Measurements from ENCODE around the gene TEX22. TPM values are rescaled to one million over a fixed set of nuclear protein-coding genes. Genes with fewer than 3 reads are reported as not detected.

TEX22 gene
- total RNA-seq, 1 donor from 2014 or later = not detected

DNA sequence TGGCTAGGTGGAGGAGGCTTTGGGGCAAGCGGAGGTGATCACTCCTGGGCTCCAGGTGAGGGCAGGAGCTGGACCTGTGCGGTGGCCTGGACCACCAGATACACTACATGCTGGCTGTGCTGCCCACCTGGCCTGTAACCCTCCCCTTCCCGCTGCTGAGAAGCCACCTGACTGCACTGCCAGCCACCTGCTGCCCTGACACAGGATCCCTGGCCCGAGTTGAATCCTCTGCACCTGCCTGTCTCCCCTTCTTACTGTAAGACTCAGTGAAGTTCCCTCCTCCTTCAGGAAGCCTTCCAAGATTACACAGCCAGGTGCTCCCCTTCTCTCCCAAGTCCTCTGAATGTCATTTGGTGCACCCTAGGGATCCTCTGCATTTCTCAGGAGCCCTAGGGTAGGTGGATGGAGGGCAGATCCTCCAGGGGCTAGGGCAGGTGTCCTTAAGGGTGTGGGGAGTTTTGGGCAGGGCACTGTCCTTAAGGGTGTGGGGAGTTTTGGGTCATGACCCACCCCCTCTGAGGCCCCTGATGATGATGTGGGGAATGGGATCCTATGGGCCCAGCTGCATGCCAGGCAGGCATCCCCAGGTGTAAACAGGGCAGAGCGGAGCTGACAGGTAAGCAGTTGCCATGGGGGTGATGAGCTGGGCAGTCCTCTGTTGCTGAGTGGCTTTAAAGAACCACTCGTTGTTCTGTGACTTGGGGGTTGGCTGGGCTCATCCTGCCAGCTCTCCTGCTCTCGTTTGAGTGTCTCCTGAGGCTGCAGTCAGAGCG lies 14.6 kb downstream of the TEX22 start:
- Mint-ChIP-seq H3K4me1 (peaks cover 21% of the 10 kb centered on the region), H3K27ac (no peak overlapping the region), H3K9me3 (no peaks in the 10 kb centered on the region), H3K4me3 (no peak overlapping the region), H3K27me3 (ENCODE audit: insufficient read depth, low read depth) (peaks cover 20% of the 10 kb centered on the region), H3K36me3 (peaks cover 4% of the 10 kb centered on the region)
- TF ChIP-seq CTCF (IDR thresholded peaks at IDR 0.05) (no peak), EZH2 (IDR thresholded peaks at IDR 0.05) (no peak), EZH2phosphoT487 (IDR thresholded peaks at IDR 0.05) (no peak)
- H3K9me3 ChIP-seq (ENCODE audit: low read depth) = no peaks in the 10 kb centered on the region
- H3K79me2 ChIP-seq (ENCODE audit: low read depth) = no peaks in the 10 kb centered on the region
- peaks cover 71% of the 10 kb centered on the region for H3K27me3 ChIP-seq
- peaks cover 23% of the 10 kb centered on the region for H3K4me1 ChIP-seq
- no peak for DNase-seq (ENCODE audit: low spot score)
- H3F3A ChIP-seq (ENCODE audit: low read depth) = peaks cover 10% of the 10 kb centered on the region
- H3K4me2 ChIP-seq = no peak overlapping the region
- H4K20me1 ChIP-seq (ENCODE audit: low read depth) = peaks cover 8% of the 10 kb centered on the region
- no peak overlapping the region for H3K9ac ChIP-seq
- H3K4me3 ChIP-seq = no peak overlapping the region
- H3K36me3 ChIP-seq = no peaks in the 10 kb centered on the region
- no peak overlapping the region for H3K27ac ChIP-seq
- H2AFZ ChIP-seq (replicated peaks) = no peak overlapping the region

DNA sequence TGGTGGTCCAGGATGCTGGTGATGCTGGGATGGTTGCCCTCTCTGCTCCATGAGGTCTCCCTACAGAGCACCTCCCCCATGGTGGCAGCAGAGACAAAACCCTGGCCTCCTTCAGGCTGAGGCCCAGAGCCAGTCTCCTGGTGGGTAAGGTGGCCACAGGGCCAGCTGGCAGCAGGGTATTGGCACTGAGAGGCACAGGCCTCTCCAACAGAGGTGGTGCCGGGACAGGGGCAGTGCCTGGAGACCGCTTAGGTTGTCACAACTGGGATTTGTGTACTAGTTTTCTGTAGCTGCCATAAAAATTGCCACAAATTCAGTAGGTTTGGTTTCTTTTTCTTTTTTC lies 15.2 kb downstream of the TEX22 start:
- TF ChIP-seq EZH2phosphoT487 (IDR thresholded peaks at IDR 0.05) (no peak), EZH2 (IDR thresholded peaks at IDR 0.05) (no peak), CTCF (IDR thresholded peaks at IDR 0.05) (no peak)
- Mint-ChIP-seq H3K9me3 (no peaks in the 10 kb centered on the region), H3K36me3 (peaks cover 4% of the 10 kb centered on the region), H3K4me3 (peak overlapping the region; percentile 72), H3K27ac (no peak overlapping the region), H3K27me3 (ENCODE audit: insufficient read depth, low read depth) (peaks cover 20% of the 10 kb centered on the region), H3K4me1 (peaks cover 25% of the 10 kb centered on the region)
- Histone ChIP-seq H3K4me3 (no peak overlapping the region), H3K27me3 (peaks cover 71% of the 10 kb centered on the region), H3K27ac (no peak overlapping the region), H2AFZ (replicated peaks) (no peak overlapping the region), H3K4me2 (no peak overlapping the region), H3K4me1 (peaks cover 23% of the 10 kb centered on the region), H3K36me3 (no peaks in the 10 kb centered on the region), H4K20me1 (ENCODE audit: low read depth) (peaks cover 8% of the 10 kb centered on the region), H3F3A (ENCODE audit: low read depth) (peaks cover 10% of the 10 kb centered on the region), H3K9ac (no peak overlapping the region), H3K9me3 (ENCODE audit: low read depth) (no peaks in the 10 kb centered on the region), H3K79me2 (ENCODE audit: low read depth) (no peaks in the 10 kb centered on the region)
- DNase-seq (ENCODE audit: low spot score) = no peak

- DNase-seq (ENCODE audit: low spot score) = peak; percentile 79
- Mint-ChIP-seq H3K36me3 (peaks cover 4% of the 10 kb centered on the region), H3K4me3 (peak overlapping the region; percentile 86), H3K27ac (no peak overlapping the region), H3K27me3 (ENCODE audit: insufficient read depth, low read depth) (peaks cover 17% of the 10 kb centered on the region), H3K9me3 (no peaks in the 10 kb centered on the region), H3K4me1 (peaks cover 23% of the 10 kb centered on the region)
- Histone ChIP-seq H3K4me1 (peaks cover 23% of the 10 kb centered on the region), H3K36me3 (no peaks in the 10 kb centered on the region), H3K27me3 (peaks cover 61% of the 10 kb centered on the region), H3K4me2 (peak overlapping the region; percentile 78), H2AFZ (replicated peaks) (peak overlapping the region; percentile 73), H3K4me3 (peak overlapping the region; percentile 70), H3F3A (ENCODE audit: low read depth) (peaks cover 10% of the 10 kb centered on the region), H3K27ac (no peak overlapping the region), H3K9me3 (ENCODE audit: low read depth) (no peaks in the 10 kb centered on the region), H4K20me1 (ENCODE audit: low read depth) (peaks cover 8% of the 10 kb centered on the region), H3K9ac (no peak overlapping the region), H3K79me2 (ENCODE audit: low read depth) (peaks cover 10% of the 10 kb centered on the region)
- TF ChIP-seq EZH2phosphoT487 (IDR thresholded peaks at IDR 0.05) = no peak
- TF ChIP-seq CTCF (IDR thresholded peaks at IDR 0.05) = peak; percentile 67
These were observed 16.4 kb downstream of the TEX22 start for GRCh38 chr14:105414456-105415371.

Measured in neural progenitor cell (in vitro differentiated cells).